ENCODE results near the gene WDFY3. TPM values are rescaled to one million over a fixed set of nuclear protein-coding genes. Genes with fewer than 3 reads are reported as not detected.

The WDFY3 gene
- total and polyA plus RNA-seq, 2 experiments from 2014 or later: 8.0 to 89.0 TPM

- no peak overlapping the region for H2AFZ ChIP-seq
- H3K4me2 ChIP-seq: no peak overlapping the region
- H3K4me1 ChIP-seq (ENCODE audit: insufficient read depth): peaks cover 37% of the 10 kb centered on the region
- no peak for TF ChIP-seq ZNF114 (CRISPR knock-in tag; IDR thresholded peaks at IDR 0.05)
- TF ChIP-seq ZNF331 (CRISPR knock-in tag; IDR thresholded peaks at IDR 0.05; ENCODE audit: low read depth): no peak
- TF ChIP-seq EZH2 (IDR thresholded peaks at IDR 0.05; ENCODE audit: low read depth, unreplicated experiment): no peak
- TF ChIP-seq, protein P1, sequence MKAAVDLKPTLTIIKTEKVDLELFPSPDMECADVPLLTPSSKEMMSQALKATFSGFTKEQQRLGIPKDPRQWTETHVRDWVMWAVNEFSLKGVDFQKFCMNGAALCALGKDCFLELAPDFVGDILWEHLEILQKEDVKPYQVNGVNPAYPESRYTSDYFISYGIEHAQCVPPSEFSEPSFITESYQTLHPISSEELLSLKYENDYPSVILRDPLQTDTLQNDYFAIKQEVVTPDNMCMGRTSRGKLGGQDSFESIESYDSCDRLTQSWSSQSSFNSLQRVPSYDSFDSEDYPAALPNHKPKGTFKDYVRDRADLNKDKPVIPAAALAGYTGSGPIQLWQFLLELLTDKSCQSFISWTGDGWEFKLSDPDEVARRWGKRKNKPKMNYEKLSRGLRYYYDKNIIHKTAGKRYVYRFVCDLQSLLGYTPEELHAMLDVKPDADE (IDR thresholded peaks at IDR 0.05): no peak
- TF ChIP-seq REST (IDR thresholded peaks at IDR 0.05; ENCODE audit: unreplicated experiment): no peak
- no peak for TF ChIP-seq EZH2phosphoT487 (IDR thresholded peaks at IDR 0.05; ENCODE audit: unreplicated experiment)
- TF ChIP-seq, protein P2, sequence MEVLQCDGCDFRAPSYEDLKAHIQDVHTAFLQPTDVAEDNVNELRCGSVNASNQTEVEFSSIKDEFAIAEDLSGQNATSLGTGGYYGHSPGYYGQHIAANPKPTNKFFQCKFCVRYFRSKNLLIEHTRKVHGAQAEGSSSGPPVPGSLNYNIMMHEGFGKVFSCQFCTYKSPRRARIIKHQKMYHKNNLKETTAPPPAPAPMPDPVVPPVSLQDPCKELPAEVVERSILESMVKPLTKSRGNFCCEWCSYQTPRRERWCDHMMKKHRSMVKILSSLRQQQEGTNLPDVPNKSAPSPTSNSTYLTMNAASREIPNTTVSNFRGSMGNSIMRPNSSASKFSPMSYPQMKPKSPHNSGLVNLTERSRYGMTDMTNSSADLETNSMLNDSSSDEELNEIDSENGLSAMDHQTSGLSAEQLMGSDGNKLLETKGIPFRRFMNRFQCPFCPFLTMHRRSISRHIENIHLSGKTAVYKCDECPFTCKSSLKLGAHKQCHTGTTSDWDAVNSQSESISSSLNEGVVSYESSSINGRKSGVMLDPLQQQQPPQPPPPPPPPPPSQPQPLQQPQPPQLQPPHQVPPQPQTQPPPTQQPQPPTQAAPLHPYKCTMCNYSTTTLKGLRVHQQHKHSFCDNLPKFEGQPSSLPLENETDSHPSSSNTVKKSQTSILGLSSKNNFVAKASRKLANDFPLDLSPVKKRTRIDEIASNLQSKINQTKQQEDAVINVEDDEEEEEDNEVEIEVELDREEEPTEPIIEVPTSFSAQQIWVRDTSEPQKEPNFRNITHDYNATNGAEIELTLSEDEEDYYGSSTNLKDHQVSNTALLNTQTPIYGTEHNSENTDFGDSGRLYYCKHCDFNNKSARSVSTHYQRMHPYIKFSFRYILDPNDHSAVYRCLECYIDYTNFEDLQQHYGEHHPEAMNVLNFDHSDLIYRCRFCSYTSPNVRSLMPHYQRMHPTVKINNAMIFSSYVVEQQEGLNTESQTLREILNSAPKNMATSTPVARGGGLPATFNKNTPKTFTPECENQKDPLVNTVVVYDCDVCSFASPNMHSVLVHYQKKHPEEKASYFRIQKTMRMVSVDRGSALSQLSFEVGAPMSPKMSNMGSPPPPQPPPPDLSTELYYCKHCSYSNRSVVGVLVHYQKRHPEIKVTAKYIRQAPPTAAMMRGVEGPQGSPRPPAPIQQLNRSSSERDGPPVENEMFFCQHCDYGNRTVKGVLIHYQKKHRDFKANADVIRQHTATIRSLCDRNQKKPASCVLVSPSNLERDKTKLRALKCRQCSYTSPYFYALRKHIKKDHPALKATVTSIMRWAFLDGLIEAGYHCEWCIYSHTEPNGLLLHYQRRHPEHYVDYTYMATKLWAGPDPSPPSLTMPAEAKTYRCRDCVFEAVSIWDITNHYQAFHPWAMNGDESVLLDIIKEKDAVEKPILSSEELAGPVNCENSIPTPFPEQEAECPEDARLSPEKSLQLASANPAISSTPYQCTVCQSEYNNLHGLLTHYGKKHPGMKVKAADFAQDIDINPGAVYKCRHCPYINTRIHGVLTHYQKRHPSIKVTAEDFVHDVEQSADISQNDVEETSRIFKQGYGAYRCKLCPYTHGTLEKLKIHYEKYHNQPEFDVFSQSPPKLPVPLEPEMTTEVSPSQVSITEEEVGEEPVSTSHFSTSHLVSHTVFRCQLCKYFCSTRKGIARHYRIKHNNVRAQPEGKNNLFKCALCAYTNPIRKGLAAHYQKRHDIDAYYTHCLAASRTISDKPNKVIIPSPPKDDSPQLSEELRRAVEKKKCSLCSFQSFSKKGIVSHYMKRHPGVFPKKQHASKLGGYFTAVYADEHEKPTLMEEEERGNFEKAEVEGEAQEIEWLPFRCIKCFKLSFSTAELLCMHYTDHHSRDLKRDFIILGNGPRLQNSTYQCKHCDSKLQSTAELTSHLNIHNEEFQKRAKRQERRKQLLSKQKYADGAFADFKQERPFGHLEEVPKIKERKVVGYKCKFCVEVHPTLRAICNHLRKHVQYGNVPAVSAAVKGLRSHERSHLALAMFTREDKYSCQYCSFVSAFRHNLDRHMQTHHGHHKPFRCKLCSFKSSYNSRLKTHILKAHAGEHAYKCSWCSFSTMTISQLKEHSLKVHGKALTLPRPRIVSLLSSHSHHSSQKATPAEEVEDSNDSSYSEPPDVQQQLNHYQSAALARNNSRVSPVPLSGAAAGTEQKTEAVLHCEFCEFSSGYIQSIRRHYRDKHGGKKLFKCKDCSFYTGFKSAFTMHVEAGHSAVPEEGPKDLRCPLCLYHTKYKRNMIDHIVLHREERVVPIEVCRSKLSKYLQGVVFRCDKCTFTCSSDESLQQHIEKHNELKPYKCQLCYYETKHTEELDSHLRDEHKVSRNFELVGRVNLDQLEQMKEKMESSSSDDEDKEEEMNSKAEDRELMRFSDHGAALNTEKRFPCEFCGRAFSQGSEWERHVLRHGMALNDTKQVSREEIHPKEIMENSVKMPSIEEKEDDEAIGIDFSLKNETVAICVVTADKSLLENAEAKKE (CRISPR knock-in tag; IDR thresholded peaks at IDR 0.05): no peak
- TF ChIP-seq POLR2AphosphoS5 (IDR thresholded peaks at IDR 0.05; ENCODE audit: low read depth): no peak
- no peak for TF ChIP-seq JUNB (IDR thresholded peaks at IDR 0.05; ENCODE audit: unreplicated experiment)
- no peak for TF ChIP-seq STAT1 (IDR thresholded peaks at IDR 0.05; ENCODE audit: unreplicated experiment)
- TF ChIP-seq NANOG (IDR thresholded peaks at IDR 0.05; ENCODE audit: borderline replicate concordance): no peak
- H3F3A ChIP-seq (replicated peaks; ENCODE audit: low read depth): no peaks in the 10 kb centered on the region
- no peaks in the 10 kb centered on the region for H3K27me3 ChIP-seq (ENCODE audit: insufficient read depth)
- H3K79me2 ChIP-seq (replicated peaks; ENCODE audit: insufficient read depth): peaks cover 58% of the 10 kb centered on the region
- H3K4me3 ChIP-seq: no peak overlapping the region
- H3K4me1 Mint-ChIP-seq: peaks cover 47% of the 10 kb centered on the region
- H3K27ac Mint-ChIP-seq: no peak overlapping the region
- no peaks in the 10 kb centered on the region for H3K36me3 ChIP-seq (ENCODE audit: insufficient read depth)
- no peak overlapping the region for H3K27ac ChIP-seq (ENCODE audit: low read depth)
- no peaks in the 10 kb centered on the region; the same call in 2 of the 3 replicates for H3K9me3 Mint-ChIP-seq
- H3K36me3 Mint-ChIP-seq (ENCODE audit: low read depth): no peaks in the 10 kb centered on the region
- H3K27me3 Mint-ChIP-seq (ENCODE audit: insufficient read depth, low read depth, poor library complexity): no peaks in the 10 kb centered on the region
- no peaks in the 10 kb centered on the region for H3K9me2 ChIP-seq (ENCODE audit: insufficient read depth)
- DNase-seq (ENCODE audit: low spot score) (no peak), ATAC-seq (no peak)
- no peaks in the 10 kb centered on the region for H4K20me1 ChIP-seq (replicated peaks; ENCODE audit: insufficient read depth)
- H3K4me3 Mint-ChIP-seq: no peak overlapping the region
Measured at GRCh38 chr4:84865600-84865999, 100.9 kb downstream of the WDFY3 start.
